GM18519 (cell line): ENCODE measurements around the gene TMEM161A.
"Not testable (repeated sequence)": the region's sequence is repeated elsewhere in the genome, so short reads cannot be mapped to it uniquely, and the experiment has no call there.

ENCODE experiments used
- ATAC-seq: cut with Tn5 transposase; IDR thresholded peaks from one replicate; pipeline ENCODE4 v1.9.1; 2021; ENCODE audit warnings: mild to moderate bottlenecking, moderate library complexity; ENCODE audit not compliant: unreplicated experiment, low FRiP score

Gene TMEM161A

DNA sequence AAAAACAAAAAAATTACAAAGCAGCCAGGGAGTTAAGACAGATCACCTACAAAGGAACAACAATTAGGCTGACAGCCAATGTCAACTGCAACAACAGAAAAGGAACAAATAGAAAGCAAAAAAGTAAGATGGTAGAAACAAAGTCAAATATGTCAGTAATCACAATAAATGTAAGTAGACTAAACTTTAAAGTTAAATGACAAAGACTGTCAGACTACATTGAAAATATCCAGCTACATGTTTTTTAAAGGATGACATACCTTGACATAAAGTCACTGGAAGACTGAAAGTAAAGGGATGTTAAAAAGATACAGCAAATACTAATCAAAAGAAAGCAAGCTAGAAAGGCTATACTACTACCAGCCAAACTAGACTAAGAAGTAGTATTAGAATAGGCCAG lies 14.9 kb downstream of the TMEM161A start:
- ATAC-seq, result no peak

DNA sequence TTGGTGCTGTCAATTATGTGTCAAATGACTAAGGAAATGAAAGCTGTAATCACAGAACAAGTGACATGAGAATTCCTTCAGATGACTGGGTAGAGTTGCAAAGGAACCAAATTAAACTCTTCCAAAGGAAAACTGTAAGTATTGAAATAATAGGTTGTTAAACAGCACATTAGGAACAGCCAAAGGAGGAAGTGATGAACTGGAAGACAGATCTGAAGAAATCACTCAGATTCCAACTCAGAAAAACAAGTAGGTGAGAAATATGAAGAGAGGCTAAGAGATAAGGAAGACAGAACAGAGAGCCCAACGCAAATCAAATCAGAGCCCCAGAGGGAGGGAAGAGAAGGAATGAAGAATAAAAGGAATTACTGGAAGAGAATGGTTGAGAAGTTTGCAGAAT lies 15.4 kb downstream of the TMEM161A start:
- ATAC-seq, result no peak

DNA sequence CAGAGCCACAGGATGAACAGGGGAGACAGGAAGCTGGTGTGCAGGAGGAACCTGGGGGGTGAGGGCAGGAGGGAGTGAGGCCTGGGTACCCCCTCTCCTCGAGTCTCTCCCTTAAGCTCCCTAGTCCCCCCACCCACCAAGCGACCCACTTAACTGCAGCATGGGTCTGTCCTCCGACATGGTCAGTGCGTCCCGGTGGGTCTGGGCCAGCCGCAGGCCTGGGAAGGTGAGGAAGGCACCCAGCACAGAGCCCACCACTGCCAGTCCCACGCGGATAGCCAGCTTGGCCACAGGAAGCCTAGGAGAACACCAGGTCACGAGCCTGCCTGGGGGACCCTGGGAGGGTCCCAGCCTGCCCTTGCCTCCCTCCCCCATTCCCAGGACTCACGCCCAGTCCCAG lies 16.9 kb downstream of the TMEM161A start:
- no peak for ATAC-seq

DNA sequence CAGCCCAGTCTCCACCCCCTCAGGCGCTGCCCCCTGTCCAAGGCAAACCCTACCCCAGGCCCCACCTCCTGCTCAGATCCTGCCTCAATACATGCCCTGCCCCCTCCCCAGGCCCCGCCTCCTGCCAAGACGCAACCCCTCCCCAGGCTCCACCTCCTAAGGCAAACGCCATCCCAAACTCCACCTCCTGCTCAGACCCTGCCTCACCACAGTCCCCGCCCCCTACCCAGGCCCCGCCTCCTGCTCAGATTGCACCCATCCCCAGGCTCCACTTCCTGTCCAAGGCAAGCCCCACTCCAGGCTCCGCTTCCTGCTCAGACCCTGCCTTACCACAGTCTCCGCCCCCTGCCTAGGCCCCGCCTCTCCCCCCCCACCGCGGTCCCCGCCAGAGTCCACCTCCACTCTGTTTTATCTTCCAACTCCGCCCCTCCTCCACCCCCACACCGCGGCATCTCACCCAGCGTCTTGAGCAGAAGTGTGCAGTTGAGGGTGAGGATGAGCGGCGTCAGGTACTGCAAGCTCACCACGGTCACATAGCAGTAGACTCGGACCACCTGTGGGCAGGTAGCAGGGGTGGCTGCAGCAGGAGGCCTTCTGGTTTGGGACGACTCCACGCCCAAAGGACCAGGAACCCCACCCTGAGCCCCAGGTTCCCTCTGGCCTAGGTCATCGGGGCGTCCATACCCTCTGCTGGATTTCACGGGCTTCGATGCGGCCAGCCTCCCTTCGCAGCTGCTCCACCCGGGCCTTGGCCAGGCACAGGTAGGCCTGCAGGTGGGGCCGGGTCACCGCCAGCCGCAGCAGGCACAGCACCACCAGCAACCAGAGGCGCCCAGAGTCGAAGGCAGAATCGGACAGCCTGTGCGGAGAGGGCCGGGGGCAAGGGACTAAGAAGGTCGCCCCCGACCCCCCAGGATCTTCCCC lies 17.7 kb downstream of the TMEM161A start:
- ATAC-seq, result no peak

DNA sequence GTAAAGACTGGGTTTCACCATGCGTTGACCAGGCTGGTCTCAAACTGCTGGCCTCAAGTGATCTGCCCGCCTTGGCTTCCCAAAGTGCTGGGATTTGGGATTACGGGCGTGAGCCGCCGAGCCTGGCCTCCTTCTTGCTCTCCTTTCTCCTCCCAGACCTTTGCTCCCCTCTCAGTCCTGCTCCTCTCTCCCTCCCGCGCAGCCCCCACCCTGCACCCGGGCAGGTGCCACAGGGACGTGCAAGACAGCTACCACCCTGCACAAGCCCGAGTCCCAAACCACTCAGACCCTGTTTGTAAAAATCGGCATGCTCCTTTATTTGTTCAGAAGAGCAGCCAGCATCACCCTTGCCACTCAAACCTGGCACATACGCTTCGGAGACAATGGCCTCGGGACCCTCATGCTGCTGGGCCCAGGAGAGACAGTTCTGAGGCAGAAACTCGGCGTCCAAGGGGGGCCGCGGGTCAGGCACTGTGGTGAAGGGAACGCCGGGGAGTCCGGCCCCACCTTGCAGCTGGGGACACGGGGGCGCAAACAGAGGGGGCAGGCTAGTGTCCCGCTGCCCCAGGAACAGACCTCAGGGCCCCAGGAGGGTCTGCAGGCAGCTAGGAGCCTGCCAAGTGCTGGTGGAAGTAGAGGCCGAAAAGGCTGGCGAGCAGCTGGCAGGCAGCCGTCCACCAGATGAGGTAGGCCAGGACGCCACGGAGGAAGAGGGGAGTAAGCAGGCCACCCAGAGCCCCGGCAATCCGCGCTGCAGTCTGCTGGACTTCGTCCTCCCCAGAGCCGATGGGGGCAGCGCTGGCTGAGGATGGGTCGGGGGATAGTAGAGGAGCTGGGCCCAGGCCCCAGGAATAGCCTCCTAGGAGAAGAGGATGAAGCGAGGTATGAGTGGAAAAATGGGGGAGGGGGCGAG lies 18.7 kb downstream of the TMEM161A start:
- no peak for ATAC-seq

DNA sequence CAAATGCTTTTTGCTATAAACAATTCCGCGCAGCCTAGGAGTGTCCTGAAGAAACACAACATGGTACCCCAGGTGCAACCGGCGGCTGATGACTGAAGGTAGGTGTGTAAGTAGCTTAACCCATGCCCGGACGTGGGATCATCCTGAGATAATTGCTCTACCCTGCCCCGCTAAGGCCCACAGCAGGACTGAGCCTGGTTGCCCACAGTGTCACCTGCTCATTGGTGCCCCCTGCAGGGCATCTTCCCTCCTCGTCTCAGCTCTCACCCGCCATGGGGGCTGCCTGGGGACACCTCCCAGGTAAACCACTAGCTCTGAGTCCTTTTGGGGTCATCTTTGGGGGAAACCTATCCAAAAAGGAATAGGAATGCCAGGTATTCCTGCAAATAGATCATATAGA lies 22.3 kb downstream of the TMEM161A start:
- no peak for ATAC-seq

DNA sequence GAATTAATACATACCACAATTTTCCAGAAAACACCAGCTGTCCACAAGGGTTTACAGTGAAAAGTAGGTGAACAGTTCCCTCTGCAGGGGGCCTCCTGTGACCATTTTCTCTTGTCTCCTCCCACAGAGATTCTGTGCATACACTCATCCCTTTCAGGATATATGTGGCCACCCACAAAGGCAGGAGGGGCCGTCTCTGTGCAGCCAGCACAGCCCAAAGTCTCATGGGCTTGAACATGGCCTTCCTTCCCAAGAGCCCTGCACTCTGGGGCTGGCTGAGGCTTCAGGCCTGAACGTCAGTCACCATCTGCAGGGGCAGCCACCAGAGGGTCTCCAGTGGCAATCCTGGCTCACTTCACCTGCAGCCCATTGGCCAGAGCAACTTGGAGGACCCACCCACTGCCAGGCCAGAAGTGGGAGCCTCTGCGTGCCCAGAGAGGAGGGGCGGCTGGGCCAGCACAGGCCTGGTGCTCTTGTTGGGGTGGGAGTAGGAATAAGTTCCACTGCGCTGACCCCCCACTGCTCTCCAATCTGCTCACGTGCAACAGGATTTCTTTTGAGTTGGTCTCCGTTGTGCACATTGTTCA lies 25.1 kb downstream of the TMEM161A start:
- no peak for ATAC-seq

DNA sequence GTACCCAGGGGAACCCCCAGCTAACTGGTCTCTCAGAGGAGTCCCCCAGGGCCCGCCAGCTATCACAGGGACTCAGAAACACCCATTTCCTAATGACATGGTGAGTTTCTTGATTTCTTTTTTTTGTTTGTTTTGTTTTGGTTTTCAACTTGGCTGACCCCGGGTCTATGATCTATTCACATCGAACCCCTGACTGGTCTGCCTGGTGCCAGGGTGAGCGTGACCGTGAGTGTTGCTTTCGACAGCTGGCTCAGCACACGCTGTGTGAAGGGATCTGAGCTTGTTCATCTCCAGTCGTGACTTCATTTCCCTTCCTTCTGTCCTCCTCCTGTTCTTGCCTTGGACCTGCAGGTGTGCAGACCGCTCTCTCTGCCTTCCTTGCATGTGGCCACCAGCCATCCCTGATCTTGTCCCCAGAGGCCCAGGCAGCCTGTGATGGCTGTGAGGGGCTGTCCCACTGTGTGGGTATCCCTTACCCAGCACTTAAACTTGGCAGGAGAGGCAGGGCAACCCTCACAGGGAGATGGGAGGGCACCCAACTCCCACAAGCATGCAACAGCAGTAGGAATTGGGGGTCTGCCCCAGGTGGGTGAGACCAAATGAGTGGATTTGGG lies 26.2 kb downstream of the TMEM161A start:
- no peak for ATAC-seq

DNA sequence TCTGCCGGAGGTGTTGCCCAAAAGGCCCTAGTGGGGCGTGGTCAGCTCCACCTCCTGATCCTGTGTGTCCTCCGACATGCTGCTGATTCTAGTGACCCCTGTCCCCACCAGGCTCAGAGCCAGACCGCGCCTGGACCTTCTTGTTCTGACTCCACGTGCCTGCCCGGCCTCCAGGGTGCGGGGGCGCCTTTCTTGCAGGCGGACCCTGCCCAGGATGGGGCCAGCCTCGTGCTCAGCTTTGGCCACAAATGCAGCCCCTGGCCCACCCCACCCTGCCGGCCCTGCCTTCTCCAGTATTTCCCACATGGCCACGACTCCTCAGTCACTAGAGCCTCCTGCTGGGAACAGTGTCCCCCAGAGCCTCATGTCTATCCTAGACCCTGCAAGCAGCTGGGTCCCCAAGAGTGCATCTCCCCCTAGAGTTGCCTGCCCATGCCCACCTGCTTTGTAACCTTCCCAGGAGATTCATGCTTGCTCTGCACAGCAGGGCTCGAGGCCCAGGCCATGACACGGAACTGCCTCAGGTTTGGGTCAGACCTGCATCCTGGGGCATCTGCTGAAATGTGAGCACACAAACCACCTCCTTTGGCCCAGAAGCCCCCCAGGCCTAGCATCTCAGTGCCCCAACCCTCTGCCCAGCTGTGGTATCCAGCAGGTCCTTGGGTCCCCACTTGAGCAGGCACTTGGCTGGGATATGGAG lies 27.0 kb downstream of the TMEM161A start:
- no peak for ATAC-seq

DNA sequence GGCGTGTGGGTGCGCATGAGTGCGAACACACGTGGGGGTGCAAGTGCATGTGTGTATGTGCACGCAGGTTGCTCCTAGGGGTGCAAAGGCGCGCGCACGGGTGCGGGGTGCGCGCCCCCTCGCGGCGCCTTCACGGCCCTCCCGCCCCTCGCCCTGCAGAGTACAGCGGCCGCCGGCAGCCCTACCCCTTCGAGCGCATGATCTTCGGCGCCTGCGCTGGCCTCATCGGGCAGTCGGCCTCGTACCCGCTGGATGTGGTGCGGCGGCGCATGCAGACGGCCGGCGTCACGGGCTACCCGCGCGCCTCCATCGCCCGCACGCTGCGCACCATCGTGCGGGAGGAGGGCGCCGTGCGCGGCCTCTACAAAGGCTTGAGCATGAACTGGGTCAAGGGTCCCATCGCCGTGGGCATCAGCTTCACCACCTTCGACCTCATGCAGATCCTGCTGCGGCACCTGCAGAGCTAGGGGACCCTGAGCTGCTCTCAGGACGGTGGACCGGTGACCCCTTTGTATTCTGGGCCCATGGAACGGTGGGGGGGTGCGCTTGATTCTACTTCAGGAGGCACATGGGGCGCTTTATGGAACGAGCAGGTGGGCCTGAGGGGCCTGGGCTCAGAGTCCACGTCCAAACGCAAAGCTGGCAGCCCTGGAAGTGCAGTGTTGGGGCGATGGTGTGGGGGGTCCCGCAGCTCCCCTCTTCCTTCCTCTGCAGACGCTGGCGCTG lies 27.7 kb downstream of the TMEM161A start:
- ATAC-seq, result no peak

DNA sequence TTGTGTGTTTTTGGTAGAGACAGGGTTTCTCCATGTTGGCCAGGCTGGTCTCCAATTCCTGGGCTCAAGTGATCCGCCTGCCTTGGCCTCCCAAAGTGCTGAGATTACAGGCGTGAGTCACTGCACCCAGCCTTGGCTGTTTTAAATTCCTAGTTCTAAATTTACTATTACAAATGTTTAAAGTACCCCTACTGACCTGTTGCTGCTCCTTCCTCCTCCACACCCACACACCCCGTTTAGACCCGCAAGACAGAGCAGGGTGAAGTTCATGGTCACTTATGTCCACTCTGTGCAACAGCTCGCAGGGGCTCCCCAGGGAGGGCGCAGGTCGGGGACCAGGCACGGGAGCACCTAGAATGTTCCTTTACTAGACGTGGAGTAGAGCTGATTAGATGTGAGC lies 28.7 kb downstream of the TMEM161A start:
- ATAC-seq, result no peak

DNA sequence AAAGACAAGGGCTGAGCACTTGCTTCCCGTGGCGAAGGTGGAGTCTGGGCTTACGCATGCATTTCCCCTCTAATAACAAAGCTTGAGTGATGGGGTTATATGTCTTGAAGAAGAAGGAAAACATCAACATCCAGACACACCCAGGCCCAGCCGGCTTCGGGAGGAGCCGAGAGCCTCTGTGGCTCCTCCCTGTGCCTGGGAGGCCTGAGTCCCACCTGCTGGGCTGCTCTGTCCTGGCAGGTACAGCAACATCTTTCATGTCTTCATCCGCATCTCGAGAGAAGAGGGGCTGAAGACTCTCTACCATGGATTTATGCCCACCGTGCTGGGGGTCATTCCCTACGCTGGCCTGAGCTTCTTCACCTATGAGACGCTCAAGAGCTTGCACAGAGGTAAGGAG lies 30.6 kb downstream of the TMEM161A start:
- ATAC-seq, result no peak

DNA sequence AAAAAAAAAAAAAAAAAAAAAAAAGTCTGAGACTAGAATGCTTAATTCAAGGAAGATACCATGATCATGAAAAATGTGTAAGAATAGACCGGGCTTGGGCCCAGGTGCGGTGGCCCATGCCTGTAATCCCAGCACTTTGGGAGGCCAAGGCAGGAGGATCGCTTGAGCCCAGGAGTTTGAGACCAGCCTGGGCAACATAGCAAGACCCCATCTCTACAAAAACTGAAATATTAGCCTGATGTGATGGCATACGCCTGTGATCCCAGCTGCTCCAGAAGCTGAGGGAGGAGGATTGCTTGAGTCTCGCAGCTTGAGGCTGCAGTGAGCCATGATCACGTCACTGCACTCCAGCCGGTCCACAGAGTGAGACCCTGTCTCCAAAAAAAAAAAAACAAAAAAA lies 31.3 kb downstream of the TMEM161A start:
- ATAC-seq, result not testable (repeated sequence)

DNA sequence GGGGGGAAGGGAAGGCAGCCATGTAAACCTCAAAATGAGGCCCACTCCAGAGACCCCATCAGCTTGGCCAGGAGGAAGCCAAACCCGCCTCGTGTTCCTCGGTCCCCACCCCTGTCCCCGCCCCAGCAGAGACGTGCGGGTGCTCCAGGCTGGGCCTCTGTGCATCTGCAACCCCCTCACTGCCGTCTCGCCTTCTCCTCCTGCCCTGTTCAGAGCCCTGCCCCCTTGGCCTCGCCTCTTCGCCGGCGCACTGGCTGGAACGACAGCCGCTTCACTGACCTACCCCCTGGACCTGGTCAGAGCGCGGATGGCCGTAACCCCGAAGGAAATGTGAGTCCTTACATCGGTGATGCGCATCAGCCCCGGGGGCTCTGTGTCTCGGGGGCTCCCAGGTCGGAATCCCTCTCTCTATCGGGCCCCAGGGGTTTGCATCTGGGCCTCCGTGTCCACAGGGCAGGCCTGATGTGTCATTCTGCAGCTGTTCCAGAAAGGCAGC lies 32.2 kb downstream of the TMEM161A start:
- ATAC-seq, result no peak

DNA sequence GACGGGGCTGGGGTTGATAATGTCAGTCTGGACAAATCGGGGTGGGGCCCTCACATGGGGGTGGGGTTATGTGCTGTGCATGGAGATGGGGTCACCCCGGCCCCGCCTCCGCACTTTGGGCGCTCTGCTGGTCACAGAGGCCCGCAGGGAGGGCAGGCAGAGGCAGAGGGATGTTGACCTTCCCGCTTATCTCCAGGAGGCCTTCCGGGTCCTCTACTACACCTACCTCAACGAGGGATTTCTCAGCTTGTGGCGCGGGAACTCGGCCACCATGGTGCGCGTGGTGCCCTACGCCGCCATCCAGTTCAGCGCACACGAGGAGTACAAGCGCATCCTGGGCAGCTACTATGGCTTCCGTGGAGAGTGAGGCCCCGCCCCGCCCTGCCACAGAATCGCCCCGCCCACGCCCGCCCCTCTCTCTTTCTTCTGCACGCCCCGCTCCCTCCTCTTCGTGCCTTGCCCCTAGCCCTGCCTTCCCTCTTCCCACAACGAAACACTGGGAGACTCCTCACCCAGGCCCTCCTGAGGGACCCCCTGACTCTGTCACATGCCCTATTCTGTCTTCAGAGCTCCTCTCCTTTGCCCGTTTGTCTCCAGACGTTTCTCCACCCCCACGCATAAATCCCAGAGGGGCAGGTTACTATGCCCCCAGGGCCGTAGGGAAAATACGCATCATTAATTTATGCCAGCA lies 32.8 kb downstream of the TMEM161A start:
- no peak for ATAC-seq

DNA sequence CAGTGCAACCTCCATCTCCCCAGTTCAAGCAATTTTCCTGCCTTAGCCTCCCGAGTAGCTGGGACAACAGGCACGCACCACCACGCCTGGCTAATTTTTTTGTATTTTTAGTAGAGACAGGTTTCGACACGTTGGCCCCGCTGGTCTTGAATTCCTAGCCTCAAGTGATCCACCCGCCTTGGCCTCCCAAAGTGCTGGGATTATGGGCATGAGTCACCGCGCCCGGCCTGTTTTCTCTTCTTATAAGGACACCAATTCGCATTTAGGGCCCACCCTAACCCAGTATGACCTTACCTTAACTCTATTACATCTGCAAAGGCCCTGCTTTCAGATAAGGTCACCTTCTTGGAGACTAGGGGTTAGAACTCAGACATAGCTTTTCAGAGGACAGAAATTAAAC lies 35.1 kb downstream of the TMEM161A start:
- ATAC-seq, result no peak

DNA sequence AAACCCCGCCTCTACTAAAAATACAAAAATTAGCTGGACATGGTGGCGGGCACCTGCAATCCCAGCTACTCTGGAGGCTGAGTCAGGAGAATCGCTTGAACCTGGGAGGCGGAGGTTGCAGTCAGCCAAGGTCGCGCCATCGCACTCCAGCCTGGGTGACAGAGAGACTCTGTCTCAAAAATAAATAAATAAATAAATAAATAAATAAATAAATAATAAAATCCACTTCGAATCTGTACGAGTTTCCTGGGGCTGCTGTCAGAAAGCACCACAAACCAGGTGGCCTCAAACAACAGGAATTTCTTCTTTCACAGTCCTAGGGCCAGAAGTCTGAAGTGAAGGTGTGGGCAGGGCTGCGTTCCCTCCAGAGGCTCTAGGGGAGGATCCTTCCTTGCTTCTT lies 35.7 kb downstream of the TMEM161A start:
- ATAC-seq, result not testable (repeated sequence)

DNA sequence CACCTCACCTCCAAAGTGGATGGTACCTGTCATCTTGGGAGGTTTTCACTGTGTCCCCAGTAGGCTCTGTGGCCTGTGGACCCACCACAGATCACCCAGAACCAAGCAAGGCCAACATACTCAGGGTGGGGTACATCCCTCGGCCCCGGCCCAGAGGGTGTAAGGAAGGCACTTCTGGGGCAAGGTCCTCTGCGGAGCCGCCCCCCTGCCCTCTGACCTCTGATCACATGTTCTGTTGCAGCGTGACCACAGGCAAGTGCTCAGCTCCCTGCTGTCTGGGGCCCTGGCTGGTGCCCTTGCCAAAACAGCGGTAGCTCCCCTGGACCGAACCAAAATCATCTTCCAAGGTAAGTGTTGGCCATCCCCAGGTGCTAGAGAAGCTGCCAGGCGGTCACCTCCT lies 36.7 kb downstream of the TMEM161A start:
- no peak for ATAC-seq
